ENCODE data around the gene SCAP. TPM values are rescaled to one million over a fixed set of nuclear protein-coding genes. Genes with fewer than 3 reads are reported as not detected.

The SCAP gene
- total and polyA plus RNA-seq, 9 donors: 41.0 to 63.1 (median 48.8) TPM

GRCh38 chr3:47434849-47435248 is 40.9 kb downstream of the SCAP start:
- Histone ChIP-seq H3K4me3 (ENCODE audit: low read length) (no peak overlapping the region), H3K27ac (ENCODE audit: low read length) (no peak overlapping the region), H3K27me3 (ENCODE audit: control insufficient read depth, insufficient read depth, low read length) (no peaks in the 10 kb centered on the region), H3K4me1 (ENCODE audit: control insufficient read depth, insufficient read depth, low read length) (no peaks in the 10 kb centered on the region), H3K36me3 (ENCODE audit: control insufficient read depth, insufficient read depth, low read length) (peaks cover 48% of the 10 kb centered on the region), H3K9me3 (replicated peaks; ENCODE audit: control insufficient read depth, low read depth, low read length) (no peaks in the 10 kb centered on the region)
- DNase-seq: no peak
- WGBS (ENCODE audit: insufficient coverage): no CpG with 5 or more reads among the region's 4 CpGs

GRCh38 chr3:47433796-47434195 is 41.9 kb downstream of the SCAP start:
- Histone ChIP-seq H3K4me3 (ENCODE audit: low read length) (no peak overlapping the region), H3K9me3 (replicated peaks; ENCODE audit: control insufficient read depth, low read depth, low read length) (no peaks in the 10 kb centered on the region), H3K4me1 (ENCODE audit: control insufficient read depth, insufficient read depth, low read length) (no peaks in the 10 kb centered on the region), H3K36me3 (ENCODE audit: control insufficient read depth, insufficient read depth, low read length) (peaks cover 45% of the 10 kb centered on the region), H3K27me3 (ENCODE audit: control insufficient read depth, insufficient read depth, low read length) (no peaks in the 10 kb centered on the region), H3K27ac (ENCODE audit: low read length) (no peak overlapping the region)
- no CpG with 5 or more reads among the region's 3 CpGs for WGBS (ENCODE audit: insufficient coverage)
- no peak for DNase-seq

- no peak for DNase-seq
- WGBS (ENCODE audit: insufficient coverage): 100% methylated on average over 1 of the region's 2 CpGs
- Histone ChIP-seq H3K27me3 (ENCODE audit: control insufficient read depth, insufficient read depth, low read length) (no peaks in the 10 kb centered on the region), H3K4me1 (ENCODE audit: control insufficient read depth, insufficient read depth, low read length) (no peaks in the 10 kb centered on the region), H3K4me3 (ENCODE audit: low read length) (no peak overlapping the region), H3K27ac (ENCODE audit: low read length) (no peak overlapping the region), H3K9me3 (replicated peaks; ENCODE audit: control insufficient read depth, low read depth, low read length) (no peaks in the 10 kb centered on the region), H3K36me3 (ENCODE audit: control insufficient read depth, insufficient read depth, low read length) (peaks cover 56% of the 10 kb centered on the region)
These were observed 43.1 kb downstream of the SCAP start for GRCh38 chr3:47432673-47433072.

GRCh38 chr3:47431225-47431624 is 44.5 kb downstream of the SCAP start:
- Histone ChIP-seq H3K4me3 (ENCODE audit: low read length) (no peak overlapping the region), H3K4me1 (ENCODE audit: control insufficient read depth, insufficient read depth, low read length) (no peaks in the 10 kb centered on the region), H3K9me3 (replicated peaks; ENCODE audit: control insufficient read depth, low read depth, low read length) (no peaks in the 10 kb centered on the region), H3K27me3 (ENCODE audit: control insufficient read depth, insufficient read depth, low read length) (no peaks in the 10 kb centered on the region), H3K36me3 (ENCODE audit: control insufficient read depth, insufficient read depth, low read length) (peaks cover 68% of the 10 kb centered on the region), H3K27ac (ENCODE audit: low read length) (no peak overlapping the region)
- no peak for DNase-seq
- no CpG with 5 or more reads among the region's 3 CpGs for WGBS (ENCODE audit: insufficient coverage)

- WGBS (ENCODE audit: insufficient coverage): 86% methylated on average over 7 of the region's 7 CpGs
- no peaks in the 10 kb centered on the region for H3K4me1 ChIP-seq (ENCODE audit: control insufficient read depth, insufficient read depth, low read length)
These were observed 45.1 kb downstream of the SCAP start for GRCh38 chr3:47430606-47431005.

GRCh38 chr3:47429476-47430270 is 46.1 kb downstream of the SCAP start:
- H3K36me3 ChIP-seq (ENCODE audit: control insufficient read depth, insufficient read depth, low read length): peaks cover 78% of the 10 kb centered on the region
- WGBS (ENCODE audit: insufficient coverage): 94% methylated on average over 6 of the region's 9 CpGs
- no peaks in the 10 kb centered on the region for H3K4me1 ChIP-seq (ENCODE audit: control insufficient read depth, insufficient read depth, low read length)
- DNase-seq: no peak
- H3K9me3 ChIP-seq (replicated peaks; ENCODE audit: control insufficient read depth, low read depth, low read length): no peaks in the 10 kb centered on the region
- H3K27me3 ChIP-seq (ENCODE audit: control insufficient read depth, insufficient read depth, low read length): no peaks in the 10 kb centered on the region
- H3K27ac ChIP-seq (ENCODE audit: low read length): no peak overlapping the region
- no peak overlapping the region for H3K4me3 ChIP-seq (ENCODE audit: low read length)

More at GRCh38 chr3:47430606-47431005, 45.1 kb downstream of the SCAP start:
- H3K4me3 ChIP-seq (ENCODE audit: low read length): no peak overlapping the region
- peaks cover 74% of the 10 kb centered on the region for H3K36me3 ChIP-seq (ENCODE audit: control insufficient read depth, insufficient read depth, low read length)
- H3K27me3 ChIP-seq (ENCODE audit: control insufficient read depth, insufficient read depth, low read length): no peaks in the 10 kb centered on the region
- DNase-seq: no peak
- no peak overlapping the region for H3K27ac ChIP-seq (ENCODE audit: low read length)
- no peaks in the 10 kb centered on the region for H3K9me3 ChIP-seq (replicated peaks; ENCODE audit: control insufficient read depth, low read depth, low read length)

GRCh38 chr3:47428662-47429061 is 47.1 kb downstream of the SCAP start:
- Histone ChIP-seq H3K27ac (ENCODE audit: low read length) (no peak overlapping the region), H3K36me3 (ENCODE audit: control insufficient read depth, insufficient read depth, low read length) (peaks cover 78% of the 10 kb centered on the region), H3K4me1 (ENCODE audit: control insufficient read depth, insufficient read depth, low read length) (no peaks in the 10 kb centered on the region), H3K4me3 (ENCODE audit: low read length) (no peak overlapping the region), H3K9me3 (replicated peaks; ENCODE audit: control insufficient read depth, low read depth, low read length) (no peaks in the 10 kb centered on the region), H3K27me3 (ENCODE audit: control insufficient read depth, insufficient read depth, low read length) (no peaks in the 10 kb centered on the region)
- 63% methylated on average over 3 of the region's 6 CpGs for WGBS (ENCODE audit: insufficient coverage)
- no peak for DNase-seq

- 93% methylated on average over 2 of the region's 6 CpGs for WGBS (ENCODE audit: insufficient coverage)
- DNase-seq: no peak
- Histone ChIP-seq H3K36me3 (ENCODE audit: control insufficient read depth, insufficient read depth, low read length) (peaks cover 78% of the 10 kb centered on the region), H3K4me3 (ENCODE audit: low read length) (no peak overlapping the region), H3K27ac (ENCODE audit: low read length) (no peak overlapping the region), H3K27me3 (ENCODE audit: control insufficient read depth, insufficient read depth, low read length) (no peaks in the 10 kb centered on the region), H3K4me1 (ENCODE audit: control insufficient read depth, insufficient read depth, low read length) (no peaks in the 10 kb centered on the region), H3K9me3 (replicated peaks; ENCODE audit: control insufficient read depth, low read depth, low read length) (no peaks in the 10 kb centered on the region)
These were observed 47.9 kb downstream of the SCAP start for GRCh38 chr3:47427866-47428265.

- Histone ChIP-seq H3K27ac (ENCODE audit: low read length) (no peak overlapping the region), H3K36me3 (ENCODE audit: control insufficient read depth, insufficient read depth, low read length) (peaks cover 75% of the 10 kb centered on the region), H3K27me3 (ENCODE audit: control insufficient read depth, insufficient read depth, low read length) (no peaks in the 10 kb centered on the region), H3K4me1 (ENCODE audit: control insufficient read depth, insufficient read depth, low read length) (peaks cover 11% of the 10 kb centered on the region), H3K4me3 (ENCODE audit: low read length) (no peak overlapping the region), H3K9me3 (replicated peaks; ENCODE audit: control insufficient read depth, low read depth, low read length) (no peaks in the 10 kb centered on the region)
- DNase-seq: no peak
- 97% methylated on average over 8 of the region's 9 CpGs for WGBS (ENCODE audit: insufficient coverage)
These were observed 49.8 kb downstream of the SCAP start for GRCh38 chr3:47425959-47426358.

- H3K27ac ChIP-seq (ENCODE audit: low read length): no peak overlapping the region
- peaks cover 75% of the 10 kb centered on the region for H3K36me3 ChIP-seq (ENCODE audit: control insufficient read depth, insufficient read depth, low read length)
- no peaks in the 10 kb centered on the region for H3K27me3 ChIP-seq (ENCODE audit: control insufficient read depth, insufficient read depth, low read length)
- H3K4me3 ChIP-seq (ENCODE audit: low read length): no peak overlapping the region
- peaks cover 13% of the 10 kb centered on the region for H3K4me1 ChIP-seq (ENCODE audit: control insufficient read depth, insufficient read depth, low read length)
- no peaks in the 10 kb centered on the region for H3K9me3 ChIP-seq (replicated peaks; ENCODE audit: control insufficient read depth, low read depth, low read length)
- 89% methylated on average over 7 of the region's 11 CpGs for WGBS (ENCODE audit: insufficient coverage)
- no peak for DNase-seq
These were observed 50.4 kb downstream of the SCAP start for GRCh38 chr3:47425383-47425778.
